B cell (primary cell): ENCODE measurements around the gene PIGR. TPM values are rescaled to one million over a fixed set of nuclear protein-coding genes. Genes with fewer than 3 reads are reported as not detected.
A peak's percentile ranks its signal among the peaks of the same experiment; 100 is the strongest.

Experiments used
- ATAC-seq: fragments of 200-7000 bp; cut with Tn5 transposase; one replicate; pipeline ENCODE4 v1.10.0; 2021; ENCODE audit warnings: low read depth, mild to moderate bottlenecking, moderate number of reproducible peaks, moderate library complexity
- CTCF ChIA-PET: fragments of 350-600 bp; sonication (Branson Sonifier 250); formaldehyde crosslinking; loops from one replicate; lab custom pipeline; 2021; ENCODE audit warnings: antibody characterized with exemption, inconsistent platforms; lab: Charles Lee
- POLR2A ChIA-PET: fragments of 350-600 bp; sonication (Branson Sonifier 250); formaldehyde crosslinking; loops from one replicate; lab custom pipeline; 2021; ENCODE audit warnings: antibody characterized with exemption; lab: Charles Lee
- DNase-seq: peaks from one replicate; pipeline ENCODE4 v3.0.0; 2013
- H2AFZ ChIP-seq: 2 replicates; pipeline ENCODE4 v1.6.1; 2012; ENCODE audit warnings: mild to moderate bottlenecking, low read depth, low read length; ENCODE audit not compliant: insufficient read depth, poor library complexity, severe bottlenecking
- H3K27ac ChIP-seq, 2 donors: 1 replicate in 1 of 2; 2 replicates in 1 of 2; pipeline ENCODE4 v1.5.1; 2012 to 2013; ENCODE audit warnings: low read length in 2 of 2, mild to moderate bottlenecking in 2 of 2, moderate library complexity in 1 of 2
- H3K27me3 ChIP-seq, 4 experiments: fragments of 200-600 bp in 1 of 4; sonication (generic) in 1 of 4; replicated peaks in 1 of 4; 1 replicate in 2 of 4; 2 replicates in 2 of 4; pipeline versions ENCODE4 v1.6.1 to v1.7.0; 2013 to 2016; ENCODE audit warnings: low read length in 3 of 4, mild to moderate bottlenecking in 2 of 4, mixed read lengths in 1 of 4, moderate library complexity in 1 of 4; ENCODE audit not compliant: insufficient read depth in 4 of 4, control insufficient read depth in 3 of 4; ENCODE audit errors: control extremely low read depth in 1 of 4
- H3K36me3 ChIP-seq, 2 experiments: replicated peaks in 1 of 2; 1 replicate in 1 of 2; 2 replicates in 1 of 2; pipeline versions ENCODE4 v1.6.1 to v1.7.1; 2013; ENCODE audit warnings: low read length in 1 of 2; ENCODE audit not compliant: insufficient read depth in 2 of 2, control insufficient read depth in 1 of 2; ENCODE audit errors: control extremely low read depth in 1 of 2, extremely low read depth in 1 of 2
- H3K4me1 ChIP-seq, 2 donors: fragments of 200-600 bp in 1 of 2; sonication (generic) in 1 of 2; 1 replicate in 1 of 2; 2 replicates in 1 of 2; pipeline versions ENCODE4 v1.5.1 to v1.6.1; 2013 to 2017; ENCODE audit warnings: low read length in 2 of 2; ENCODE audit not compliant: control insufficient read depth in 2 of 2, insufficient read depth in 2 of 2
- H3K4me2 ChIP-seq: replicated peaks from 2 replicates; pipeline ENCODE3; 2012; ENCODE audit warnings: mild to moderate bottlenecking, low read depth, low read length; ENCODE audit not compliant: poor library complexity, severe bottlenecking
- H3K4me3 ChIP-seq, 5 experiments: fragments of 200-600 bp in 1 of 5; sonication (generic) in 1 of 5; 1 replicate in 3 of 5; 2 replicates in 2 of 5; pipeline versions ENCODE4 v1.5.1 to v1.7.0; 2011 to 2016; ENCODE audit warnings: low read length in 4 of 5, mild to moderate bottlenecking in 4 of 5, low read depth in 2 of 5, control low read depth in 1 of 5, moderate library complexity in 1 of 5; ENCODE audit not compliant: insufficient read depth in 1 of 5; ENCODE audit errors: control extremely low read depth in 1 of 5, extremely low read depth in 1 of 5
- H3K79me2 ChIP-seq: fragments of 200-600 bp; sonication (generic); one replicate; pipeline ENCODE4 v1.6.0; 2016; ENCODE audit warnings: low read length; ENCODE audit not compliant: control insufficient read depth, insufficient read depth
- H3K9ac ChIP-seq: fragments of 200-600 bp; sonication (generic); 2 replicates; pipeline ENCODE4 v1.6.1; 2017; ENCODE audit warnings: mild to moderate bottlenecking, low read length, moderate library complexity
- H3K9me3 ChIP-seq, 3 donors: one replicate each; pipeline versions ENCODE4 v1.6.1 to v1.7.1; 2013; ENCODE audit warnings: low read length in 2 of 3; ENCODE audit not compliant: control insufficient read depth in 2 of 3, insufficient read depth in 1 of 3; ENCODE audit errors: control extremely low read depth in 1 of 3
- H4K20me1 ChIP-seq: 2 replicates; pipeline ENCODE4 v1.6.0; 2012; ENCODE audit warnings: mild to moderate bottlenecking, low read length; ENCODE audit not compliant: insufficient read depth, control insufficient read depth, poor library complexity, severe bottlenecking
- H3K27ac Mint-ChIP-seq: one replicate; pipeline ENCODE4 v1.8.0; 2021; ENCODE audit warnings: mixed read lengths
- H3K27me3 Mint-ChIP-seq: one replicate; pipeline ENCODE4 v1.8.0; 2021; ENCODE audit warnings: mixed read lengths
- H3K4me1 Mint-ChIP-seq: one replicate; pipeline ENCODE4 v1.8.0; 2021; ENCODE audit warnings: mixed read lengths
- H3K4me3 Mint-ChIP-seq: one replicate; pipeline ENCODE4 v1.8.0; 2021; ENCODE audit warnings: mixed read lengths
- H3K9me3 Mint-ChIP-seq: one replicate; pipeline ENCODE4 v1.8.0; 2022; ENCODE audit warnings: mixed read lengths; ENCODE audit not compliant: insufficient read depth
- EZH2 ChIP-seq: IDR thresholded peaks from 2 replicates; pipeline ENCODE4 v1.6.1; 2012; ENCODE audit warnings: borderline replicate concordance, low read depth, mild to moderate bottlenecking, moderate library complexity, low read length; ENCODE audit not compliant: insufficient read depth, poor library complexity, severe bottlenecking
- WGBS: methylation state at CpG from one replicate; pipeline ENCODE4 v1.1.5; 2013; ENCODE audit warnings: missing lambda C conversion rate; ENCODE audit not compliant: insufficient coverage; 5-methylcytosine and 5-hydroxymethylcytosine counted together
- intact Hi-C: fragments of 100-400 bp; cut with micrococcal nuclease; formaldehyde crosslinking; loops from one replicate; pipeline ENCODE4 v1.10.0; 2022
- polyA plus RNA-seq: library from polyadenylated mRNA; depleted of rRNA; stranded (reverse); fragments of >200 nt; gene quantifications from 2 replicates; pipeline ENCODE4 v1.2.3, GENCODE V29; 2012
- total RNA-seq, 2 donors: library from RNA; stranded (reverse); fragments of 120-200 nt in 1 of 2; gene quantifications; 1 replicate in 1 of 2; 2 replicates in 1 of 2; pipeline versions ENCODE4 v1.2.3 to v1.2.4, GENCODE V29; 2013 to 2022
- TF ChIP-seq, protein P1 (sequence below): fragments of 200-600 bp; IDR thresholded peaks from one replicate; pipeline ENCODE4 v1.8.0; 2022; ENCODE audit warnings: antibody characterized with exemption, mild to moderate bottlenecking

Gene PIGR
- total and polyA plus RNA-seq, 2 donors (not counting 1 experiment from before 2014, with no cell fraction given) = 0.31 to 1.1 TPM

DNA sequence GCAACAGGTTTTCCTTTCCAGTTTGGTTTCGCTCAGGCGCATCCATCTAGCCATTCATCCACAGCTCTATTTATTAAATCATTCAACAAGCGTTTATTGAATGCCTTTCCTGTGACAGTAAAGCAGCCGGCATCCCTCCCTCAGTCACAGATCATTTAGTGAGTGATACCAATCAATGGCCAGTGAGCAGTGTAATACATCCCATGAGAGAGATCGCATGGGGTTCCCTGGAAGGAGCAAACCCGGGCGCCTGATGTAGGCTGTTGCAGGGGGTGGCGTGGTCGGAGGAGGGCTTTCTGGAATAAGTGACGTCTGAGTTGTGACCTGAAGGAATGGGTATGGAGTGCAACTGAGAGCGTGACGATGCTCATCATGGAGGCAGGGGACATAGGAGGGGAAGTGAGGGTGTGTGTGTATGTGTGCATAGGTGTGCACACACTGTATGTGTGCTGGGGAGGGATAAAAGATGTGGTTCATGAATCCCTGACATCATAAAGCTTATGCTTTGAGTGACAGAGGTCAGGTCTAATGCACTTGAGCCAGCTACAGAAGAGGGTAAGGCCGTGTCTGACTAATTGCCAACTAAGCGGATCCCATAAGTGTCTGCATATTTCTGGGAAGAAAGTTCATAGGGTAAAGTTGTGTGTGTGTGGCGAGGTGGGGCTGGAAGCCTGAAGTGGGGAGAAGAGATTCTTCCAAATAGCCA, 31.1 kb downstream of the PIGR start:
- Histone ChIP-seq H2AFZ (no peak overlapping the region), H3K79me2 (peaks cover 98% of the 10 kb centered on the region), H4K20me1 (peaks cover 100% of the 10 kb centered on the region), H3K9me3 (no peaks in the 10 kb centered on the region), H3K4me3 (peak overlapping the region; percentile 40 to 99 (median 72)), H3K36me3 (peaks cover 8 to 96% of the 10 kb centered on the region in 2 experiments), H3K4me1 (peaks cover 78 to 82% of the 10 kb centered on the region in 2 donors), H3K27me3 (no peaks in the 10 kb centered on the region), H3K27ac (peak overlapping the region; percentile 26 to 88), H3K4me2 (peak overlapping the region; percentile 81), H3K9ac (peak overlapping the region; percentile 96)
- TF ChIP-seq, protein P1, sequence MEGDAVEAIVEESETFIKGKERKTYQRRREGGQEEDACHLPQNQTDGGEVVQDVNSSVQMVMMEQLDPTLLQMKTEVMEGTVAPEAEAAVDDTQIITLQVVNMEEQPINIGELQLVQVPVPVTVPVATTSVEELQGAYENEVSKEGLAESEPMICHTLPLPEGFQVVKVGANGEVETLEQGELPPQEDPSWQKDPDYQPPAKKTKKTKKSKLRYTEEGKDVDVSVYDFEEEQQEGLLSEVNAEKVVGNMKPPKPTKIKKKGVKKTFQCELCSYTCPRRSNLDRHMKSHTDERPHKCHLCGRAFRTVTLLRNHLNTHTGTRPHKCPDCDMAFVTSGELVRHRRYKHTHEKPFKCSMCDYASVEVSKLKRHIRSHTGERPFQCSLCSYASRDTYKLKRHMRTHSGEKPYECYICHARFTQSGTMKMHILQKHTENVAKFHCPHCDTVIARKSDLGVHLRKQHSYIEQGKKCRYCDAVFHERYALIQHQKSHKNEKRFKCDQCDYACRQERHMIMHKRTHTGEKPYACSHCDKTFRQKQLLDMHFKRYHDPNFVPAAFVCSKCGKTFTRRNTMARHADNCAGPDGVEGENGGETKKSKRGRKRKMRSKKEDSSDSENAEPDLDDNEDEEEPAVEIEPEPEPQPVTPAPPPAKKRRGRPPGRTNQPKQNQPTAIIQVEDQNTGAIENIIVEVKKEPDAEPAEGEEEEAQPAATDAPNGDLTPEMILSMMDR = no peak
- no peak for TF ChIP-seq EZH2
- WGBS = 87% methylated on average over 11 of the region's 15 CpGs
- H3K4me3 Mint-ChIP-seq = no peak overlapping the region
- intact Hi-C loops = loop anchor here (10.0 kb wide), 1 partner anchor 440 kb away; the partner anchor contains the start of gene IKBKE
- ChIA-PET CTCF (interaction anchor here (0.7 to 13.0 kb wide), 7 partner anchors 8 to 303 kb away, joined by 3 to 723 read pairs (median 70); partner anchors contain the start of gene EIF2D), POLR2A (interaction anchor here (2.8 to 8.6 kb wide), 2 partner anchors 10 to 16 kb away, joined by 11 to 69 read pairs; no protein-coding TSS in a partner anchor)
- ATAC-seq (no peak), DNase-seq (no peak)
- no peaks in the 10 kb centered on the region for H3K9me3 Mint-ChIP-seq
- no peaks in the 10 kb centered on the region for H3K27me3 Mint-ChIP-seq
- H3K27ac Mint-ChIP-seq = peak overlapping the region; percentile 84
- H3K4me1 Mint-ChIP-seq = peaks cover 88% of the 10 kb centered on the region
